Adipocyte (in vitro differentiated cells): ENCODE data around the gene MGMT.

Experiments
- DNase-seq: peaks from one replicate; pipeline ENCODE4 v3.0.0-alpha.2; 2015; ENCODE audit warnings: low read depth
- H3K27me3 ChIP-seq: replicated peaks from 2 replicates; pipeline ENCODE4 v1.7.0; 2013; ENCODE audit warnings: mild to moderate bottlenecking, low read length, moderate library complexity; ENCODE audit not compliant: control insufficient read depth, insufficient read depth
- H3K36me3 ChIP-seq: 2 replicates; pipeline ENCODE4 v1.7.0; 2013; ENCODE audit warnings: low read length, mild to moderate bottlenecking, moderate library complexity; ENCODE audit not compliant: control insufficient read depth, insufficient read depth, severe bottlenecking
- H3K4me1 ChIP-seq: 2 replicates; pipeline ENCODE4 v1.7.0; 2013; ENCODE audit warnings: mild to moderate bottlenecking, low read length, moderate library complexity; ENCODE audit not compliant: control insufficient read depth, insufficient read depth
- H3K4me3 ChIP-seq: 2 replicates; pipeline ENCODE4 v1.7.0; 2013; ENCODE audit warnings: mild to moderate bottlenecking, low read length, moderate library complexity
- H3K9ac ChIP-seq: 2 replicates; pipeline ENCODE4 v1.7.0; 2013; ENCODE audit warnings: mild to moderate bottlenecking, low read length, moderate library complexity
- H3K9me3 ChIP-seq: 2 replicates; pipeline ENCODE4 v1.7.0; 2013; ENCODE audit warnings: mild to moderate bottlenecking, low read length, moderate library complexity; ENCODE audit not compliant: control insufficient read depth

MGMT gene

DNA sequence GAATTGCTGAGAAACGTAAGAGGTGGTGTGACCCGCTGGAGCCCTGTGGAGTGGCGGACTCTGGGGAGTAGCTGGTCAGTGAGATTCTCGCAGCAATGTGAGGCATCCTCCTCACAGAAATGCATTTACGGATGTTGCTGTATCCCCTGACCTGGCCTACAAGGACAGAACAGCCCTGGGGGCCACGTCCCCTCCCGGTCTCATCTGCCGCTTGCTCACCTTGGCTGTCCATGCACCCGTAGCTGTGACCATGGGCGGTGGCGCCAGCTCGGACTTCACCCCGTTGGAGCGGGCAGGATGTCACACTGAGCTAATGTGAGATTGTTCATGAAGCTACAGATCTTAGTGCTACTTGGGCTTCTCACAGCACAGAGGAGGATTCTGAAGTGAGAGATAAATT is 303.2 kb downstream of the MGMT start:
- Histone ChIP-seq H3K9me3 (no peaks in the 10 kb centered on the region), H3K9ac (no peak overlapping the region)
- no peak for DNase-seq

DNA sequence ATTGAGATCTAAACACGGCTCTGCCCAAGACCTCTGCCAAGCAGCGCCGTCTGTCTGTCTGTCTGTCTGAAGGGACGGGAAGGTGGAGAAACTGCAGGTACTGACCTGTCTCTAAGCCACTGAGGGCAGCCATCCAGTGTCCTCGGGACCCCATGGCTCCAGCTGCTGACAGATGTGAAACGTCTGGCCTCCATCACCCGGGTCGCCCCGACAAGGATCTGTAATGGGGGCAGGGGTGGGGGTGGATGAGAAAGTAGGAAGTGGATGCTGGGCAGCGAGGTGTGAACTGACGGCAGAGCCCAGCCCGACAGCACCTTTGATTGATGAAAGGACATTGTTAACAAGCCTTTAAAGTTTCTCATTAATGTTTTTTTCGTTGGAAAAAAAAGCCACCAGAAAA is 304.0 kb downstream of the MGMT start:
- no peaks in the 10 kb centered on the region for H3K4me1 ChIP-seq
- no peak overlapping the region for H3K9ac ChIP-seq
- no peak overlapping the region for H3K4me3 ChIP-seq
- no peaks in the 10 kb centered on the region for H3K36me3 ChIP-seq
- H3K27me3 ChIP-seq, result no peaks in the 10 kb centered on the region
- no peaks in the 10 kb centered on the region for H3K9me3 ChIP-seq
- DNase-seq, result no peak

More for the DNA sequence above, 303.2 kb downstream of the MGMT start:
- no peaks in the 10 kb centered on the region for H3K4me1 ChIP-seq
- H3K27me3 ChIP-seq, result no peaks in the 10 kb centered on the region
- no peaks in the 10 kb centered on the region for H3K36me3 ChIP-seq
- no peak overlapping the region for H3K4me3 ChIP-seq

DNA sequence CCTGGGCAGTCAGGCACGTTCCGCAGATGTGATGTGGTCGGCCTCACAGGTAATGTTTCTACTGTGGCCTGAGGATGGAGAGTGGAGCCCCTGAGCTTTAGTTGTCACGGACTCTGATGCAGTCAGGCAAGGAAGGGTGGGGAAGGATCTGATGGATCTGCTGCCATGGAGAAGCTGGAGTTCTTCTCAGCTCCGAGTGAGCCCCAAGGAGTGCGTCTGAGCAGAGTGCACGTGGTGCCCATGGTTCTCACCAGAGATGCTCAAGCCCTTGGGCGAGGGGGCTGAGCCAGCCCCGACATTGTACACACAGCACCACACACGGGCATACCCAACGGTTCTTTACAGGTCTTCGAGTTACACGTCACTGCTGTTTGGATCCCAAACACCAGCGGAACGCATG is 304.5 kb downstream of the MGMT start:
- Histone ChIP-seq H3K9me3 (no peaks in the 10 kb centered on the region), H3K27me3 (no peaks in the 10 kb centered on the region), H3K9ac (no peak overlapping the region), H3K4me1 (no peaks in the 10 kb centered on the region), H3K36me3 (no peaks in the 10 kb centered on the region), H3K4me3 (no peak overlapping the region)
- DNase-seq, result no peak

DNA sequence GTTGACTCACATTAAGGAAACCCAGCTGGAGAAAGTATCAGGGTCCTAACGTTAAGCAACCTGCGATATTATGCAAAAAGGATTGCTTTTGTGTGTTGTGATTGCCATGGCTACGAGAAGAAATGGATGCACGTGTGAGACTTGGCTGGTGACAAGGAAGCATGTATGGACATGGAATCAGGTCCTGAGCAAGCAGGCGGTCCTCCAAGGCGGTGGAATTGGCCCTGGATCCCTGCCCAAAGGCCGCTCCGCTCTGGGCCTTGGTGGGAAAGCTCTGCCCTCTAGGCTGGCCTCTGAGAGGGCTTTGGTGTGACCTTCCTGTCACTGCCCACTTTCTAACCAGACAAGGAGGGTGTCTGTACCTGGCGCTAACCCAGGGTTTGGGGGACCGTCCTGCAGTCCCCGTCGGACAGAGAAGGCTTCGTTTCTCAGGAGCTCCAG is 305.0 kb downstream of the MGMT start:
- Histone ChIP-seq H3K4me1 (no peaks in the 10 kb centered on the region), H3K4me3 (no peak overlapping the region), H3K9ac (no peak overlapping the region), H3K27me3 (no peaks in the 10 kb centered on the region), H3K36me3 (no peaks in the 10 kb centered on the region), H3K9me3 (no peaks in the 10 kb centered on the region)
- no peak for DNase-seq

DNA sequence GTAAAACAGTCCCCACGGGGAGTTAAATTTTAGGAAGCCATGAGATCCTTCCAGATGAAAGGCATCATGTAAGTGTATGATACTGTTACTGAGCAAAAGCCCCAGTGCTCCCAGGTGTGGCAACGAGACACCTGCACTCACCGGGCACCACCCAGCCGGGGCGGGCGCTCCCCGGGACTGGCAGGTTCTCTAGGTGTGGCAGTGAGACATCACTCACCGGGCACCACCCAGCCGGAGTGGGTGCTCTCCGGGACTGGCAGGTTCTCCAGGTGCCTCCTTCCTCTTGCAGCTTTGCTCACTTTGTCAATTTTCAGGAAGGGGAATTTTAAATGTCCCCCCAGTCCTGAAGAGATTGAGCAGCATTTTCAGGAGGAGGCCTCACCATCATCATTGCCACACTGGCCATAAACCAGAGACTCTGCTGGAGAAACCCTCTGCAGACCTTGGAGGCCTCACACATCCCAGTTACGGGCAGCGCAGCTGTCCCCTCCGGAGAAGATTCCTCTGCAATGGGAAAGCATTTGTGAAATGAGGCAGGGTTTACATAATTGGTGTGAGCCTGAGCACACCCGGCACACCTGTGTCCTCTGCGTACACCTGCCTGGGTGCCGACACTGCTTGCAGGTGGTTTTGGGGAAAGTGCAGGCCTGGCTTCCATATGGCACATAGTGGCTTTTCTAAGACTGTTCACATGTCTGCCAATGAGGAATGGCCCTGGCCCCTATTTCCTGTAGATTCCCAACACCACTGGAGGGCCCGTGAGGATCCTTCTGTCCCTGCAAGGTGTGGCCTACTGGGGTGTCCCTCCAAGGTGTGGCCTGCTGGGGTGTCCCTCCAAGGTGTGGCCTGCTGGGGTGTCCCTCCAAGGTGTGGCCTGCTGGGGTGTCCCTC is 305.7 kb downstream of the MGMT start:
- no peak overlapping the region for H3K9ac ChIP-seq
- no peaks in the 10 kb centered on the region for H3K36me3 ChIP-seq
- DNase-seq, result no peak
- H3K27me3 ChIP-seq, result no peaks in the 10 kb centered on the region
- H3K4me1 ChIP-seq, result no peaks in the 10 kb centered on the region
- H3K9me3 ChIP-seq, result no peaks in the 10 kb centered on the region
- H3K4me3 ChIP-seq, result no peak overlapping the region

DNA sequence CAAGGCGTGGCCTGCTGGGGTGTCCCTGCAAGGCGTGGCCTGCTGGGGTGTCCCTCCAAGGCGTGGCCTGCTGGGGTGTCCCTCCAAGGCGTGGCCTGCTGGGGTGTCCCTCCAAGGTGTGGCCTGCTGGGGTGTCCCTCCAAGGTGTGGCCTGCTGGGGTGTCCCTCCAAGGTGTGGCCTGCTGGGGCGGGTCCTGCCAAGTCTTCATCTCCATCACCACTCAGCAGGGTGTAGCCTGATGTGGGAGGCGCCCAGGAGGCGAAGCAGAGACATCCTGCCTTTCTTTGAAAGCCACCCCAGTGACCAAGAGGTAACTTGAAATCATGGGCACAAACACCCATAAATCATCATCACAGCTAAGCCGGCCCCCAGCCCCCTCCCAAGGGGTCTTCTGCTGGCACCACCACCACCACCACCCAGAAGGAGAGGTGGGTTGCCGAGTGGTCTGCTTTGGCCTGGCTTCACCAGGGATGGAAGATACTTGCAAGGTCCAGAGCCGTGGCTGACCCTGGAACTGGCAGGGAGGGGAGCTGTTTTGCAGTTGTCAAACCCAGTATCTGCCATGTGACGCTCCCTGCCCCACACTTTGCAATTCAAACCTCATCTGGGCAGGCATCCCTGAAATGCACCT is 306.4 kb downstream of the MGMT start:
- no peaks in the 10 kb centered on the region for H3K36me3 ChIP-seq
- no peaks in the 10 kb centered on the region for H3K4me1 ChIP-seq
- no peaks in the 10 kb centered on the region for H3K27me3 ChIP-seq
- no peak for DNase-seq
- H3K4me3 ChIP-seq, result no peak overlapping the region
- no peak overlapping the region for H3K9ac ChIP-seq
- no peaks in the 10 kb centered on the region for H3K9me3 ChIP-seq

DNA sequence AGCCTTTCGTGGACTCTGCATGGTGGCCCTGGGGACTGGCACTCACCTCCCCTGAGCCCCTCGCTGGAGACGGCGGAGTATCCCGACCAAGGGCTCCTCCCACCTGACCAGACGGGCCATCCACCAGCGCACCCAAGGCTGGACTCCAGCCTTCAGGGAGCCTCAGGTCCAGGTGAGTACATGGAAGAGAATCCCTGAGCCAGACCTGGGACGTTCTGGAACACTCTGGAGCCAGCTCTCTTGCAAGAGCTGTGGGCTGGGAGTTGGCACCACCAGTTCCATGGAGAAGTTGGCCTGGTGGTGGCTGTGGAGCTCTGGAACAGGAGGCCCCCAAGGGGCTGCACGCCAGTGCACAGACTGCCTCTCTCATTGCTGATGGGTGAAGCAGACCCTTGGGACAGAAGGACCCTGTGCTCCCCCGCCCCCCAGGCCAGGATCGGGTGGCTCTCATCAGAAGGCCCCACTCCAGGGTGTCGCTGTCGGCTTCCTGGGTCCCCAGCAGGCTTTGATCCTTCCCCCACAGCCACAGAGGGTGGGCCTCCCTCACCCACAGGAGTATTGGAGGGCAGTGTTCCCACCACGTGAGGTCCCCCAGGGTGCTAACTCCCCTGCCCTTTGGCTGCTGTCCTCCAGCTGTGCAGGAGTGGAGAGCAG is 307.2 kb downstream of the MGMT start:
- Histone ChIP-seq H3K9ac (no peak overlapping the region), H3K27me3 (no peaks in the 10 kb centered on the region), H3K36me3 (no peaks in the 10 kb centered on the region), H3K4me1 (no peaks in the 10 kb centered on the region), H3K4me3 (no peak overlapping the region), H3K9me3 (no peaks in the 10 kb centered on the region)
- DNase-seq, result no peak

DNA sequence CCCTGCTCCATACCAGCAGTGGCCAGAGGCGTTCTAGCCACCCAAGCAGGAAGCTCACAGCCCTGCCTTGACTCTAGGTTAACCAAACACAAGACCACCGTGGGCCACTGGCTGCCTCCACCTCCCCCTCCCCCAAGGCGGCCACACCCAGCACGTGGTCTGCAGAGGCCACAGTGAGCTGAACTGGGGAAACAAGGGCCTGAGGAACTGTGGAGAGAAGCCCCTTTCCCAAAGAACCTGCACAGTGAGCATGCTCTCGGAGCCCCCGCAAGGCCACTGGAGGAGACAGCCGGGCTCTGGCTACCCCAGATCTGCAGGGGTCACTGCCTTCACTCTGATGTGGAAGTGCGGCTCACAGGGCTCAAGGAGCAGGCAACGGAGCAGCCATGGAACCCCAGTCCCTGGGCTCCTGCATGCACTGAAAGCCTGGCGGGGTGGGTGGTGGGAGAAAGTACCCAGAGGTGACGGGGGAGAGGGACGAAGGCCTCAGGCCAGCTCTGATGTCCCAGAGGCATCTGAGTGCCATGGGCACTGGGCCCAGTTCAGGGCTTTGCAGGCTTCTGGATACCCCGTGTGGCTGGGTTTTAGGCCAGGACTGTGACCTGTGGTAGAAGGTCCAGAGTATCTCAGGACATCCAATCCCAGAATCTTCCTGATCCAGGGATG is 307.8 kb downstream of the MGMT start:
- H3K9ac ChIP-seq, result no peak overlapping the region
- no peak overlapping the region for H3K4me3 ChIP-seq
- no peaks in the 10 kb centered on the region for H3K9me3 ChIP-seq
- no peaks in the 10 kb centered on the region for H3K4me1 ChIP-seq
- DNase-seq, result no peak
- H3K27me3 ChIP-seq, result no peaks in the 10 kb centered on the region
- no peaks in the 10 kb centered on the region for H3K36me3 ChIP-seq

DNA sequence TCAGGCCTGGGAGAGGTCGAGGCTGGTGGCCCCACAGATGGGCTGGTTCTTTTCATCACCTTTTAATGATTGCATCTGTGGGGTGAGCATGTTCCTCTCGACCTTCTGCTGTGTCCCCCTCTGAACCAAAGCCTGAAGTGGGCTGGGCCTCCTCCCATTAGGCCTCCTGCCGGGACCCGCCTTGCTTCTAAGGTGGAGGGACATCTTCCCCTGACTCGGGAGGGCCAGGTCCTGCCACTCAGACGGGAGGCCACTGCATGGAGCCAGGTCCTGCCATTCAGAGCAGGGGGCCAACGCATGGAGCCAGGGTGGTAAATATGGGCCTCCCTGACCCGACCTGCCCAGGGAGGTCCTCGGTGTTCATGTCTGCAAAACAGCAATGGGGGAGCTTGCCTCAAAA is 308.6 kb downstream of the MGMT start:
- H3K9ac ChIP-seq, result no peak overlapping the region
- no peaks in the 10 kb centered on the region for H3K9me3 ChIP-seq
- H3K36me3 ChIP-seq, result no peaks in the 10 kb centered on the region
- no peak for DNase-seq
- no peaks in the 10 kb centered on the region for H3K27me3 ChIP-seq
- no peaks in the 10 kb centered on the region for H3K4me1 ChIP-seq
- H3K4me3 ChIP-seq, result no peak overlapping the region

DNA sequence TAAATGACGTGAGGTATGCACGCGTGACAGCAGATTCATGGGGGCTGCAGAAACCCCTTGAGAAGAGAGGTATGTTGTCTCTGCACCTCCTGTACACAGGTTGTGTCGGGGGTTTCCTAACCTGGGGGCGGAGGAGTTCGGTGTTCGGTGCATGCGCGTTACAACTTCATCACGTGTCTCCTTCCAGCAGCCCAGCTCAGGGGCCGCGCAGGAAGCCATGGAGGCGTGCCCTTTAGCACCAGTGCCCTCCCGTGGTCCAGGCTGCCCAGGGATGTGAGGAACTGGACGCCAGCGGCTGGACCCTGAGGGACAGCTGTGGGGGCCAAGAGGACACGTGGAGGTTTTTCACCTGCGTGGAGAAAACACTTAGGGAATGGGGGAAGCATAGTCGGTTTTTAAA is 310.6 kb downstream of the MGMT start:
- no peak overlapping the region for H3K9ac ChIP-seq
- H3K9me3 ChIP-seq, result no peaks in the 10 kb centered on the region
- H3K36me3 ChIP-seq, result no peaks in the 10 kb centered on the region
- no peaks in the 10 kb centered on the region for H3K27me3 ChIP-seq
- H3K4me3 ChIP-seq, result no peak overlapping the region
- no peaks in the 10 kb centered on the region for H3K4me1 ChIP-seq
- no peak for DNase-seq

DNA sequence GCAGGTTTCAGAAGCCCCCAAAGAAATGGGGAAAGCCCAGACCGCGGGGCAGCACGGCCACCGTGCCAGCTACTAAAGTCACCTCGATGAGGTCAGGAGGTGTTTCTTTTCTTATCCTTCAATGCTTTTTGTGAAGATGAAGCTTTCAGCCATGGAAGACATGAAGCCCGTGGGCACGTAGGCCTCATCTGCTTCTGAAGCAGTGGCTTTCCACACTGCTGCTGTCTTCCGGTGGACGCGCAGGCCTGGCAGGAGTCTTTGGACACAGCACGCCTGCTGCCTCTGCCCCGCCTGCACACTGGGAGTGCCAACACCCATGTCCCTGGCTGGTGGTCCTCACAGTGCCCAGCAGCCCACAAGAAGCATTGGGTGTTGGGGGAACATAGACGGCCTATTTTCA is 311.5 kb downstream of the MGMT start:
- Histone ChIP-seq H3K36me3 (no peaks in the 10 kb centered on the region), H3K4me3 (no peak overlapping the region), H3K4me1 (no peaks in the 10 kb centered on the region), H3K27me3 (no peaks in the 10 kb centered on the region), H3K9me3 (no peaks in the 10 kb centered on the region), H3K9ac (no peak overlapping the region)
- DNase-seq, result no peak
